NCI-H2227 treated with DMSO at 0.1 percent for 48 hours (cell line): Measurements from ENCODE around the gene CLEC2B.

Experiments
- DNase-seq: peaks from one replicate; lab custom pipeline; 2025; lab: John Stamatoyannopoulos, UW

The CLEC2B gene

GRCh38 chr12:9868951-9869306 is 225 bp downstream of the CLEC2B start:
- no peak for DNase-seq

GRCh38 chr12:9868311-9868801 is 798 bp downstream of the CLEC2B start:
- DNase-seq = no peak

GRCh38 chr12:9867531-9867930 is 1.6 kb downstream of the CLEC2B start:
- DNase-seq = no peak

- no peak for DNase-seq
Observed at GRCh38 chr12:9866860-9867269, 2.3 kb downstream of the CLEC2B start.

- no peak for DNase-seq
Observed at GRCh38 chr12:9864913-9865675, 4.1 kb downstream of the CLEC2B start.

GRCh38 chr12:9858135-9858534 is 11.0 kb downstream of the CLEC2B start:
- no peak for DNase-seq

GRCh38 chr12:9856894-9857293 is 12.3 kb downstream of the CLEC2B start:
- no peak for DNase-seq

- DNase-seq = no peak
Observed at GRCh38 chr12:9856151-9856550, 13.0 kb downstream of the CLEC2B start.

- no peak for DNase-seq
Observed at GRCh38 chr12:9851927-9852326, 17.2 kb downstream of the CLEC2B start.

GRCh38 chr12:9851050-9851449 is 18.1 kb downstream of the CLEC2B start:
- no peak for DNase-seq

- no peak for DNase-seq
Observed at GRCh38 chr12:9848899-9849298, 20.3 kb downstream of the CLEC2B start.

- DNase-seq = no peak
Observed at GRCh38 chr12:9843407-9843806, 25.7 kb downstream of the CLEC2B start.

GRCh38 chr12:9831720-9832119 is 37.4 kb downstream of the CLEC2B start:
- DNase-seq = no peak

GRCh38 chr12:9829982-9830381 is 39.2 kb downstream of the CLEC2B start:
- DNase-seq = no peak

GRCh38 chr12:9829483-9829882 is 39.7 kb downstream of the CLEC2B start:
- DNase-seq = no peak

GRCh38 chr12:9827209-9827888 is 41.8 kb downstream of the CLEC2B start, which contains the start of gene KLRF1:
Gene KLRF1, plus strand, starts transcription at chr12:9827481. Its CDS starts 64 bp downstream, at chr12:9827545.
- DNase-seq = no peak

- no peak for DNase-seq
Observed at GRCh38 chr12:9820281-9820930, 48.7 kb downstream of the CLEC2B start.

GRCh38 chr12:9813821-9814798 is 55.0 kb downstream of the CLEC2B start:
- no peak for DNase-seq

GRCh38 chr12:9811621-9812020 is 57.5 kb downstream of the CLEC2B start:
- DNase-seq = no peak

GRCh38 chr12:9810671-9811070 is 58.5 kb downstream of the CLEC2B start:
- no peak for DNase-seq

- DNase-seq = no peak
Observed at GRCh38 chr12:9809866-9810265, 59.3 kb downstream of the CLEC2B start.

- no peak for DNase-seq
Observed at GRCh38 chr12:9809338-9809737, 59.8 kb downstream of the CLEC2B start.
